Measurements from ENCODE around the gene ZNF175. TPM values are rescaled to one million over a fixed set of nuclear protein-coding genes. Genes with fewer than 3 reads are reported as not detected.
A peak's percentile ranks its signal among the peaks of the same experiment; 100 is the strongest.

Gene ZNF175
- 10 to 100 TPM in 2 of 4 donors, 1 to 10 TPM in 2; 4.1 to 17.8 (median 9.3) TPM for total RNA-seq

DNA sequence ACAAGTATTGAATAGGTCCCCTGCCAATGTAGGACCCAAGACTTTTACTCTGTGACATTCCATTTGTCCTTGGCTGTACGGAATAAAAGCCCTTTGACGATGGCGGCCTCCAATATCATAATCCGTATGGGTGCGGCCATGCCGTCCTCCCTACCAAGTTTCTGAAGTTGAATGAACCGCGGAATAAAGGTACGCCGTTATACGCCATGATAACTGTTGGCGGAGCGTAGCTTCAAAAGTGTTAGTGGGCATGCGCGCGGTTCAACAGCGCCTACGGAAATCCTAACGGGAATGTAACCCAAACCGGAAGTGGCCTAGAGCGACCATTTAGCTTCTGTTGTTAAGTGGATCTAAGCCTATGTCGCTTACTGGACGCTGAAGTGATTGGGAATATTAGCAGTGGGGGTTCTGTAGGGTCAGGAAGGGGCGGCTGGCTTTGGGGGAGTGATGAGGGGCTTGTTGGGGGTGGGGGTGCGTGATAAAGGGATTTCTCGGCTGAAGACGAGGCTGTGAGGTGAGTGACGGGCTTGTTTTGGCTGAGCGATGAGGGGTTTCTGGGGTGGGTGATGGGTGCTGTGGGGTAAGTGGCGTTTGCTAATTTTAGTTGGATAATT, at the start of gene ZNF175:
Gene ZNF175 (plus strand): TSS at position 322 of the 614 bp plus-strand sequence. CDS start 2,047 bp downstream, outside the sequence.
- Histone ChIP-seq H3K9me3 (no peaks in the 10 kb centered on the region), H3K27me3 (no peaks in the 10 kb centered on the region), H3K4me3 (peak within 1 kb of the TSS; percentile 69 to 73), H3K4me1 (peaks cover 0 to 6% of the 10 kb centered on the region in 2 donors), H3K27ac (peak within 1 kb of the TSS; percentile 51 to 63), H3K36me3 (no peaks in the 10 kb centered on the region)
- TF ChIP-seq, protein P1, sequence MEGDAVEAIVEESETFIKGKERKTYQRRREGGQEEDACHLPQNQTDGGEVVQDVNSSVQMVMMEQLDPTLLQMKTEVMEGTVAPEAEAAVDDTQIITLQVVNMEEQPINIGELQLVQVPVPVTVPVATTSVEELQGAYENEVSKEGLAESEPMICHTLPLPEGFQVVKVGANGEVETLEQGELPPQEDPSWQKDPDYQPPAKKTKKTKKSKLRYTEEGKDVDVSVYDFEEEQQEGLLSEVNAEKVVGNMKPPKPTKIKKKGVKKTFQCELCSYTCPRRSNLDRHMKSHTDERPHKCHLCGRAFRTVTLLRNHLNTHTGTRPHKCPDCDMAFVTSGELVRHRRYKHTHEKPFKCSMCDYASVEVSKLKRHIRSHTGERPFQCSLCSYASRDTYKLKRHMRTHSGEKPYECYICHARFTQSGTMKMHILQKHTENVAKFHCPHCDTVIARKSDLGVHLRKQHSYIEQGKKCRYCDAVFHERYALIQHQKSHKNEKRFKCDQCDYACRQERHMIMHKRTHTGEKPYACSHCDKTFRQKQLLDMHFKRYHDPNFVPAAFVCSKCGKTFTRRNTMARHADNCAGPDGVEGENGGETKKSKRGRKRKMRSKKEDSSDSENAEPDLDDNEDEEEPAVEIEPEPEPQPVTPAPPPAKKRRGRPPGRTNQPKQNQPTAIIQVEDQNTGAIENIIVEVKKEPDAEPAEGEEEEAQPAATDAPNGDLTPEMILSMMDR (IDR thresholded peaks at IDR 0.05), result peak in 1 of 4 experiments; percentile 22
- TF ChIP-seq POLR2A (IDR thresholded peaks at IDR 0.05), result peak in 1 of 2 donors; percentile 9
- DNase-seq, result peak; percentile 97 to 98
- intact Hi-C loops (cut with DNase I; ENCODE audit: low total_unique reads), result no loop called here

DNA sequence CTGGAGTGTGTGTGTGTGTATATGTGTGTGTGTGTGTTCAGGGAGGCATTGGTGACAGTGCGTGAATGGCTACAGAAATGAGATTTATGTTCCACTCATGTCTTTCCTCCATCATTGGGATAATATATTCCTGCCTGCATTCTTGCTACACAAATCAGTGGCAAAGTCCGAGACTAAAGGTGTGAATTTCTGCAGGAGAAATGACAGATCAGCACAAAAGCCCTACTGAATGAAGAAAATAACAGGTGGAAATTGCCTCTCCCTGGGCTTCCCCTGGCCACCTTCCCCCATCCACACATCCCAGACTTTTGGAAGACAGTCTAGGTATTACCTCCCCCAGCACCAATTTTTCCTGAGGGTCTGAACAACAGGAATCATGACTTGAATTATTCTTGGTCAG, 49.7 kb upstream of the ZNF175 start:
- no peak overlapping the region for H3K27ac ChIP-seq
- peaks cover 0 to 4% of the 10 kb centered on the region in 2 donors for H3K27me3 ChIP-seq
- no peaks in the 10 kb centered on the region for H3K9me3 ChIP-seq
- H3K36me3 ChIP-seq, result no peaks in the 10 kb centered on the region
- H3K4me3 ChIP-seq, result no peak overlapping the region
- intact Hi-C loops (cut with DNase I; ENCODE audit: low total_unique reads), result no loop called here
- H3K4me1 ChIP-seq, result no peaks in the 10 kb centered on the region
- no peak for TF ChIP-seq POLR2A (IDR thresholded peaks at IDR 0.05)
- TF ChIP-seq, protein P1 (IDR thresholded peaks at IDR 0.05), result no peak
- no peak for DNase-seq

DNA sequence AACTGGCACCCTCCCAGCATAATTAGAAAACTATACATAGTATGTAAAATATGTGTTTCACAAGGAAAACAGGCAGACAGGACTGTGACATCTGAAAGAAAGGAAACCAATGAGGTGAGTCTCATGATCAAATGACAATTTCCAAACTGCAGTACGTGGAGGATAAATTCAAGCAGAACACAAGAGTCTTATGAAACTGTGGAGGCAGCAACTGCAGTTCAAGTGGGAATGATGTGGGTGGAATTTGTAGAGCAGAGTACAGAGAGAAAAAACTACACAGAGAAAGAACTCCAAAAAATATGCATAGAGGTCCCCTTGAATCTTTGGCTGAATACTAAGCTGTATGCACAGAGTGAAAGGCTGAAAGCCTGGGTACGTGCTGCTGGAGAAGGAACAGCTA, 49.3 kb upstream of the ZNF175 start:
- Histone ChIP-seq H3K36me3 (no peaks in the 10 kb centered on the region), H3K27ac (no peak overlapping the region), H3K4me1 (no peaks in the 10 kb centered on the region), H3K4me3 (no peak overlapping the region), H3K9me3 (no peaks in the 10 kb centered on the region), H3K27me3 (peaks cover 0 to 4% of the 10 kb centered on the region in 2 donors)
- intact Hi-C loops (cut with DNase I; ENCODE audit: low total_unique reads), result no loop called here
- no peak for DNase-seq
- no peak for TF ChIP-seq POLR2A (IDR thresholded peaks at IDR 0.05)
- TF ChIP-seq, protein P1 (IDR thresholded peaks at IDR 0.05), result no peak

DNA sequence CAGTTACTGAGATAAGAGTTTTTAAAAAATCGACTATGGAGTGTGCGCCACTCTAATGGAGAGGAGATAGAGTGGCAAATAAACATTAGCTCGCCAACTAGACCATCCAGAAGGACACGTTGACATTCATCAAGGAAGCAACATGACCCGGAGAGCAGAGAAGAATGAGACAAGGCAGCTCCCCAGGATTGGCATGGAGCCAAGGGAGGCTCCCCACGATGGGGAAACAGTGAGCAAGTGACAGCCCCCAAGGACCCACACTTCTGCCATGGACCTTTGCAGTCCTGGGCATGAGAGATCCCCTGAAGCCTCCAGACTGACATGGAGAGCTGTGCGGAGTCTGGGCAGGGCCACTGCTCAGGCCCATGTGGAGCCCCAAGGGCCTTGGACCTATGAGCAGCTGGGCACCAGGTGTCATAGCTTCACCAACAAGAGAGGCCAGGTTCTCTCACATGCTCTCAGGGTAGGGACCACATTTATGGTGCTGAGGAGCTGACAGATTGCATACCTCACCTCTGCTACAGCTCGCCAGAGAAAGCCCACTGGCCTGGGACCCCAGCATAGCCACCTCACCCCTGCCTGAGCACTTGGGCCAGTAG, 46.3 kb upstream of the ZNF175 start:
- Histone ChIP-seq H3K27ac (no peak overlapping the region), H3K4me1 (no peaks in the 10 kb centered on the region), H3K9me3 (no peaks in the 10 kb centered on the region), H3K27me3 (peaks cover 0 to 4% of the 10 kb centered on the region in 2 donors), H3K36me3 (no peaks in the 10 kb centered on the region), H3K4me3 (no peak overlapping the region)
- no peak for DNase-seq
- no peak for TF ChIP-seq POLR2A (IDR thresholded peaks at IDR 0.05)
- TF ChIP-seq, protein P1 (IDR thresholded peaks at IDR 0.05), result no peak
- intact Hi-C loops (cut with DNase I; ENCODE audit: low total_unique reads), result no loop called here

DNA sequence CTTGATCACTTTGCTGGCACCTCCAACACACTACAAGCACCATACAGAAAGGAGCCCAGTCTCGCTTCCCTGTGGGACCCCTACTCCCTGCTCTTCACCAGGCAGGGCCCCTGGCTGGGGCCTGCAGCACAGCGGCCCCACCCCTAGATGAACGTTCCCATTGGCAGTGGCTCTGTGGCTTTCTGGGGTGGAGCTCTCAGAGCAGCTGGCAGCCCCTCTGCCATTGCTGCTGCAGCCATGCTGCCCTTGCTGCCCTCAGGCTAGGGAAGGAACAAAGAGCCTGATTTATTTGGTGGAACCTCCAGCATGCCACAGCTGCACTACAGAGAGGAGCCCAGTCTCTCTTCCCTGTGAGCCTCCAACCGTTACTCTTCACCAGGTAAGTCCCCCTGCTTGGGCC, 45.4 kb upstream of the ZNF175 start:
- Histone ChIP-seq H3K9me3 (no peaks in the 10 kb centered on the region), H3K27ac (no peak overlapping the region), H3K27me3 (peaks cover 0 to 4% of the 10 kb centered on the region in 2 donors), H3K4me1 (no peaks in the 10 kb centered on the region), H3K36me3 (no peaks in the 10 kb centered on the region), H3K4me3 (no peak overlapping the region)
- no peak for TF ChIP-seq POLR2A (IDR thresholded peaks at IDR 0.05)
- TF ChIP-seq, protein P1 (IDR thresholded peaks at IDR 0.05), result no peak
- no peak for DNase-seq
- intact Hi-C loops (cut with DNase I; ENCODE audit: low total_unique reads), result no loop called here
